ENCODE data around the gene SMC1B.

DNA sequence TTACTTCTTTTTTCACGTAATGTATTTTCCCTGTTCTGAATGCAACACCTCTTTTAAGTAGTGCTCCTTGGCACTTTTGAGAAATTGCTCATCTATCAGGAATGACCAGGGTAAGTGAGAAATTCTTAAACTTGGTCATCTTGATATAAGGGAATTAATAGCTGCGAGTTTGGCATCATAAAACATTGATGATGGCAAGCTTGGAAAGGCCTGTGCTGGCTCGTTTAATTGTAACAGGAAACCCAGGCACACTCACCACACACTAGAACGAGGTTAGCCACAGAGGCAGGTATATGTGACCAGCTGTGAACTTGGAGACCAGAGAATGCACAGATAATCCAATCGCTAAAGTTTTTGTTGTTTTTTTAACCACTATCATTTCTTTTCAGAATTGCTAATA, 79.3 kb downstream of the SMC1B start:
- TF ChIP-seq EP300 (IDR thresholded peaks at IDR 0.05) (no peak), POLR2A (IDR thresholded peaks at IDR 0.05; ENCODE audit: low read length) (no peak), MYC (IDR thresholded peaks at IDR 0.05; ENCODE audit: borderline replicate concordance, low read length) (no peak)
- TF ChIP-seq, protein P1, sequence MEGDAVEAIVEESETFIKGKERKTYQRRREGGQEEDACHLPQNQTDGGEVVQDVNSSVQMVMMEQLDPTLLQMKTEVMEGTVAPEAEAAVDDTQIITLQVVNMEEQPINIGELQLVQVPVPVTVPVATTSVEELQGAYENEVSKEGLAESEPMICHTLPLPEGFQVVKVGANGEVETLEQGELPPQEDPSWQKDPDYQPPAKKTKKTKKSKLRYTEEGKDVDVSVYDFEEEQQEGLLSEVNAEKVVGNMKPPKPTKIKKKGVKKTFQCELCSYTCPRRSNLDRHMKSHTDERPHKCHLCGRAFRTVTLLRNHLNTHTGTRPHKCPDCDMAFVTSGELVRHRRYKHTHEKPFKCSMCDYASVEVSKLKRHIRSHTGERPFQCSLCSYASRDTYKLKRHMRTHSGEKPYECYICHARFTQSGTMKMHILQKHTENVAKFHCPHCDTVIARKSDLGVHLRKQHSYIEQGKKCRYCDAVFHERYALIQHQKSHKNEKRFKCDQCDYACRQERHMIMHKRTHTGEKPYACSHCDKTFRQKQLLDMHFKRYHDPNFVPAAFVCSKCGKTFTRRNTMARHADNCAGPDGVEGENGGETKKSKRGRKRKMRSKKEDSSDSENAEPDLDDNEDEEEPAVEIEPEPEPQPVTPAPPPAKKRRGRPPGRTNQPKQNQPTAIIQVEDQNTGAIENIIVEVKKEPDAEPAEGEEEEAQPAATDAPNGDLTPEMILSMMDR (IDR thresholded peaks at IDR 0.05): no peak

Data from A549 (cell line).